GM12878 (cell line): ENCODE data around the gene TTC39C.

Source experiments
- CHD4 ChIP-seq: fragments of 200-600 bp; sonication (generic); IDR thresholded peaks from 2 replicates; pipeline ENCODE4 v1.6.1; 2016; ENCODE audit warnings: mild to moderate bottlenecking
- GATAD2B ChIP-seq: fragments of 450-650 bp; conservative IDR thresholded peaks from 2 replicates; pipeline ENCODE4 v1.6.1; 2017; ENCODE audit warnings: low read depth, mild to moderate bottlenecking, moderate library complexity
- MXI1 ChIP-seq: fragments of 150-350 bp; IDR thresholded peaks from 2 replicates; pipeline ENCODE4 v1.6.1; 2011; ENCODE audit warnings: low read depth, mild to moderate bottlenecking, inconsistent platforms, low read length, improper control_type of control experiment
- POLR2A ChIP-seq: IDR thresholded peaks from 2 replicates; pipeline ENCODE4 v1.6.1; 2011; ENCODE audit warnings: low read depth, mild to moderate bottlenecking, low read length
- SREBF1 ChIP-seq: IDR thresholded peaks from 2 replicates; pipeline ENCODE4 v1.6.1; 2012; ENCODE audit warnings: mild to moderate bottlenecking, low read length

GRCh38 chr18:24002479-24002878, 12.1 kb upstream of the TTC39C start:
- no peak for TF ChIP-seq POLR2A
- no peak for TF ChIP-seq CHD4
- no peak for TF ChIP-seq SREBF1
- TF ChIP-seq MXI1, result no peak
- no peak for TF ChIP-seq GATAD2B
